Body of pancreas (tissue), 4 donors: ENCODE measurements around the gene PACRG.

ENCODE experiments used
- CTCF ChIP-seq, 7 experiments: fragments of 450-650 bp in 4 of 7; fragments of 200-600 bp in 3 of 7; sonication (generic) in 3 of 7; IDR thresholded peaks; one replicate each; pipeline ENCODE4 v1.5.1; 2016 to 2019; ENCODE audit warnings: antibody characterized with exemption in 7 of 7
- POLR2A ChIP-seq, 3 donors: fragments of 450-650 bp; IDR thresholded peaks; one replicate each; pipeline ENCODE4 v1.6.1; 2016; ENCODE audit warnings: antibody characterized with exemption in 3 of 3, mild to moderate bottlenecking in 2 of 3

DNA sequence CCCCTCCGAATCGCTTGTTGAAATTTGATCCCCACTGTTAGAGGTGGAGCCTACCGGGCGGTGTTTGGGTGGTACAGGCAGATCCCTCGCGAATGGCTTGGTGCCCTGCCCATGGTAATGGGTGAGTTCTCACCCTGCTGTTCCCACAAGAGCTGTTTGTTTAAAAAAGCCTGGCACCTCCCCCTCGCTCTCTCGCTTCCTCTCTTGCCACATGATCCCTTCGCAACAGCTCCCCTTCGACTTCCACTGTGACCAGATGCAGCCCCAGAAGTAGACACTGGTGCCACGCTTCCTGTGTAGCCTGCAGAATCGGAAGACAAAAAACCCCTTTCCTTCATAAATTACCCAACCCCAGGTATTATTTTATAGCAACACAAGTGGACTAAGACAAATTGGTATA, 394.6 kb downstream of the PACRG start:
- TF ChIP-seq CTCF (IDR thresholded peaks at IDR 0.05): no peak
- no peak for TF ChIP-seq POLR2A (IDR thresholded peaks at IDR 0.05)
